ENCODE data around the gene PTPN2.
"Not testable (repeated sequence)": the region's sequence is repeated elsewhere in the genome, so short reads cannot be mapped to it uniquely, and the experiment has no call there.

Gene PTPN2

GRCh38 chr18:12890964-12891363, 6.9 kb upstream of the PTPN2 start:
- no peak for DNase-seq

- DNase-seq, result peak; percentile 28
These were observed 2.6 kb upstream of the PTPN2 start for GRCh38 chr18:12886498-12887126.

- no peak for DNase-seq
These were observed 1.5 kb upstream of the PTPN2 start for GRCh38 chr18:12885500-12885899.

GRCh38 chr18:12884406-12885323, 628 bp upstream of the PTPN2 start:
- no peak for DNase-seq

GRCh38 chr18:12883372-12883683, 709 bp downstream of the PTPN2 start:
- no peak for DNase-seq

- no peak for DNase-seq
These were observed 1.3 kb downstream of the PTPN2 start for GRCh38 chr18:12882453-12883371.

GRCh38 chr18:12880541-12880910, 3.5 kb downstream of the PTPN2 start:
- DNase-seq, result no peak

- DNase-seq, result no peak
These were observed 4.0 kb downstream of the PTPN2 start for GRCh38 chr18:12879840-12880540.

GRCh38 chr18:12874992-12875391, 9.0 kb downstream of the PTPN2 start:
- not testable (repeated sequence) for DNase-seq

- not testable (repeated sequence) for DNase-seq
These were observed 10.0 kb downstream of the PTPN2 start for GRCh38 chr18:12873961-12874567.

GRCh38 chr18:12872408-12872807, 11.6 kb downstream of the PTPN2 start:
- no peak for DNase-seq

GRCh38 chr18:12868576-12868975, 15.5 kb downstream of the PTPN2 start:
- no peak for DNase-seq

- no peak for DNase-seq
These were observed 16.5 kb downstream of the PTPN2 start for GRCh38 chr18:12867441-12868123.

GRCh38 chr18:12863687-12864216, 20.3 kb downstream of the PTPN2 start:
- DNase-seq, result no peak

GRCh38 chr18:12862874-12863482, 21.1 kb downstream of the PTPN2 start:
- no peak for DNase-seq

- no peak for DNase-seq
These were observed 21.6 kb downstream of the PTPN2 start for GRCh38 chr18:12862467-12862866.

GRCh38 chr18:12861637-12862036, 22.4 kb downstream of the PTPN2 start:
- no peak for DNase-seq

GRCh38 chr18:12860530-12860929, 23.5 kb downstream of the PTPN2 start:
- DNase-seq, result no peak

- DNase-seq, result no peak
These were observed 25.0 kb downstream of the PTPN2 start for GRCh38 chr18:12858991-12859390.

GRCh38 chr18:12857991-12858544, 26.0 kb downstream of the PTPN2 start:
- no peak for DNase-seq
